ENCODE data around the gene SRGAP3.

Gene SRGAP3

GRCh38 chr3:9040996-9041395 lies 208.4 kb downstream of the SRGAP3 start:
- DNase-seq: no peak

- DNase-seq: no peak
Observed at GRCh38 chr3:9037144-9037711, 212.2 kb downstream of the SRGAP3 start.

DNA sequence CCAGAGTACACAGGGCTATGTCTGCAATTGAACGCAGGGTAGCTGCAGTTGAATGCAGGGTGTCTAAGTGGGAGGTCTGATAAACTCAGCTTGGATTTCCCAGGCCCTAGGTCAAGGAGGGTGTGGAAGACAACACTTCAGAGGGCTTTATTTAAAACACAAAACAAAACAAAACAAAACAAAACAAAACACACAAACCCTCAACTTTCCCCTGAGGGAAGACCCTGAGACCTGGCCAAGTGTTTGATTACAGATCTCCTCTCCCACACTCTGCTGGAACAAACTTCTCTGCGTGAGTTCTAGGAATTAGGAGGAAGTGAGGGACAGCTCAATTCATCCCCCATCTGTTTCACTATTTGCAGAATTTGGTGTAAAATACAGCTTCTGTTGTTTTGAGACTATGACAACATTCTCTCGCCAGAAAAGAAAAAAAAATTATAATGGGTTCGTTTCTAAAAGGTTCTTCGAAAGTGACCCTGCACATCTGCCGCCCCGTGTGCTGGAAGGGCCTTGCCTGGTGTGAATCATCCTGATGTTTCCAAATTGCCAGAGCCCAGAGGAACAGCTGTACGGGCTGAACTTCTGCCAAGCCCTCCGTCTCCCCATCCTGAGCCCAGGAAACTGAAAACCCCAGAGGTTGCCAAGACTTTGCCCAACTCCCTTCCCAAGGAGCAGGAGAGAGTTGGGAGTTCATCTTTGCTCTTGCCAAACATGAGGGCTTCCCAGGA lies 212.9 kb downstream of the SRGAP3 start:
- no peak for DNase-seq

DNA sequence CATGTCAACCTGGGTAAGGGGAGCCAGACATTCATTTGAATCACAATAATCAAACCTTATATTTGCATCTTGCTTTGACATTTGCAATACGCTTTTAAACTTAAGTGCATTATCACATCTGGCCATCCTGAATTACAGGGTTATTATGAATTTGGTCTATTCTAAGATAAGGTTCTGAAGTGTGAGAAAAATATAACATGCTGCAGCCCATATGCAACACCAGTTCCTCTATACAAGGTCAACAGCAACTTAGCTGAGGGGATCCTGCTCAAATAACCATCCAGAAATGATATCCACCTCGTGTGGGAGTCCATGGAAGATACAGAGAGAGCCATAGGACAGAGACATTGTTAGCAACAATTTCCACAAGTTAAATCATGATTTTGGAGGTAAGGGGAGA lies 213.5 kb downstream of the SRGAP3 start:
- no peak for DNase-seq

- DNase-seq: no peak
Observed at GRCh38 chr3:9035473-9035872, 214.0 kb downstream of the SRGAP3 start.

GRCh38 chr3:9033867-9034266 lies 215.6 kb downstream of the SRGAP3 start:
- no peak for DNase-seq

DNA sequence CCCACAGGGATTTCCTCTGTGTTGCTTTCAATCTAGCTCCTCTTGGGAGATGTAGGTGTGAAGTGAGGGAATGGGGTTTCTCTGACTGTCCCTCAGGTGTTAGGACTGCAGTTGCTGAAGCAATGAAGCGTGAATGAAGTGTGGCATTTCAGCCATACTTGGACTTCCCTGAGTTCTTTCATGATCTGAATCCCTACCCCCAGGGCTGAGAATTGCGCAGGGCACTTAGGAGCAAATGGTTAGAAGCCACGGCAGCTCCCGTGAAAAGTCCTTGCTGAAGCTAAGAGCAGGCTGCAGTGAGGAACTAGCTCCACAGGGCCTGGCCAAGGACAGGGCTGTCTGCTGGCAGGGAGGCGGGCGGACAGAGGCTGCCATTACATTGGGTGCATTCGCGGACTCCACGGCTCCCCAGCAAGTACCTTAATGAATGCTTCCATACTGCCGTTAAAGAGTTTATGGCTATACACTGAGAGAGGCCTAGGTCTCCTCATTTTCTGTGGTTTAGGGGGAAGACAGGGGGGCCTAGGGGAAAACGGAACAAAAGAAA lies 217.1 kb downstream of the SRGAP3 start:
- DNase-seq: no peak

GRCh38 chr3:9030034-9030433 lies 219.4 kb downstream of the SRGAP3 start:
- DNase-seq: no peak

DNA sequence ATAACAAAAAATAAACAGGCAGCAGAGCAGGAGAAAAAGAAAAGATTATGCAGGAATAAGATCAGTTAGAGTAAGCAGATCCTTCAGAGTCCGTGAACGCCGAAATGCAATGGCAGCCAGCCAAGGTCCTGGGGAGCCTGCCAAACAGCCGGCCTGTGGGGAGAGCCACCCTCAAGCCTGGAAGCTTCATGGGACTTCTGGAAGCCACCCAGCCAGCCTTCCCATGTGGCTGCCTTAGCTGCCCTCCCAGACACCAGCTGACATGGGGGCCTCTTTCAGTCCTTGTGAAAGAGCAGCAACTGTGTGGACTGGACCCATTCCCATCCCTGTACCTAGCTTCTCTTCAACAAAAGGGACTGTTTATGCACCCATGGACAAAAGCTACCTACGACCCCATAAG lies 221.3 kb downstream of the SRGAP3 start:
- DNase-seq: no peak

DNA sequence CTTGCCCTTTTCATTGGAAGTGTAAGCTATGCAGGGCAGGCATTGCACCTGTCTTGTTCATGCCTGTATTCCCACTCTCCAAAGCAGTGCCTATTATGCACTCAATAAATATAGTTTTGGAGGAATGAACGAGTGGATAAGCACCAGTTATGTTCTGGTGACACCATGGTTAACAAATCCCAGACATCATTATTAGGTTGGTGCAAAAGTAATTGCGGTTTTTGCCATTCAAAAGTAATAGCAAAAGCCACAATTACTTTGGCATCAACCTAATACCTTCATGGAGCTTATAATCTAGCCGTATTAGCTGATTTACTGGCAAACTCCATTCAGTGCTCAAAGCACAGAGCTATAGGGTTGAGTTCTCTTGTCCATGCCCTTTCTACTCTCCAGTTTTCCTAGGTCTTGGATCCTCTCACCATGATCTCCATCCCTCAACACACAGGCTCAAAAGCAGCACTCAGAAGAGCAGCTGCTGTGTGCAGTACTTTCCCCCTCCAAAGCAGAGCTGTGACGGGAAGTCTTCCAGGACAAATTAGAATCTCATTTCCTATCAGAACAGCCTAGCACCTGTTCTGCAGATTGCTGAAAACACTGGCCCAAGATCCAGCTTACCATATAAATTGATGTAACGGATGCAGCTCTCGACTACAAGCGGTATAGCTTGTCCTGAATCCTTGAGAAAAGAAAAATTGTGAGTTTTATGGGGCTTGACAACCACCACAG lies 223.0 kb downstream of the SRGAP3 start:
- no peak for DNase-seq

DNA sequence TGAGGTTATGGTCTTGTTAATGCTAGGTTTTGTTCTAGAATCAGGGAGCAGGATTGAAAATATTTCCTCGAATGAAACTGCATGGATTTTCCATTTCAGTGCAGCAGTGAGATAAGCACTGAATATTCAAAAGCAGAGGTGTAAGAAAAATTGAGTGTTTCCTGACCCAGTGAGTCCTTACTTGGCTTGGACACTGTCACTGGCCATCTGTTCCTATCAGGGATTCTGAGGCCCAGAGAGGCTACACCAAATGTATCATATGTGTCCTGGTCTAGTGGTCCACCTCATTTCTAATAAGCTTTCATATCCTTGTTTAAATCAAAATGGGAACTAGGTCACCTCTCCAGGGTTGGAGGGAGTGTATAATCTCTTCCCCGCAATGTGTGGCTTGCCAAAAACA lies 225.1 kb downstream of the SRGAP3 start:
- DNase-seq: no peak

GRCh38 chr3:9023226-9023590 lies 226.2 kb downstream of the SRGAP3 start:
- DNase-seq: no peak

- DNase-seq: no peak
Observed at GRCh38 chr3:9022305-9023225, 226.9 kb downstream of the SRGAP3 start.

DNA sequence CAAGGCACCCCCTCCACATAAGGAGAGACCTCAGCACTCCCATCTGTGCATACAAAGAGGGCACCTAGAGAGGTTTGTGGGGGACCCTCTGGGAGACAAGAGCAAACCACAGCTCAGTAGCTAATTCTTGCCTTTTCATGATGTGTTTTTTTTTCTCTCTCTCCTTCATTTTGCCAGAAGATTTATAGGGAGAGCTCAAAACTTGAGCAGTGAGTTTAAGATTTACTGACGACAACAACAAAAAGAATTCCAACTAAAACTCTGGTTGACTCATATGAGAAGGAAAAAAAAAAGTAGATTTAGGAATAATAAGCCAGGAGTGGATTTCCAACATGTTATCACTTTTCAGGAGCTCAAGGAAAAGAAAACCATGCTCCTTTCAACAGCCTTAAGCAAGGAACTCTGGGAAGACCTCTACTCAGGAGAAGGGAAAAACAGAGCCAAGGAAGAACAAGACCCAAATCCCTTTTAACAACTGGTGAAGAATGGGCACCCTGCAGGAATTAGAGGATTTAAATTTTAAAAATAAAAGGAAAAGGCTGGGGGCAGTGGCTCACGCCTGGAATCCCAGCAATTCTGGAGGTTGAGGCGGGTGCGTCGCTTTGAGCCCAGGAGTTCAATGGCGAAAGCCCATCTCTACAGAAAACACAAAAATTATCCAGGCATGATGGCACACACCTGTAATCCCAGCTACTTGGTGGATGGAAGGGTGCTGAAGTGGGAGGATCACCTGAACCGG lies 228.0 kb downstream of the SRGAP3 start:
- no peak for DNase-seq

DNA sequence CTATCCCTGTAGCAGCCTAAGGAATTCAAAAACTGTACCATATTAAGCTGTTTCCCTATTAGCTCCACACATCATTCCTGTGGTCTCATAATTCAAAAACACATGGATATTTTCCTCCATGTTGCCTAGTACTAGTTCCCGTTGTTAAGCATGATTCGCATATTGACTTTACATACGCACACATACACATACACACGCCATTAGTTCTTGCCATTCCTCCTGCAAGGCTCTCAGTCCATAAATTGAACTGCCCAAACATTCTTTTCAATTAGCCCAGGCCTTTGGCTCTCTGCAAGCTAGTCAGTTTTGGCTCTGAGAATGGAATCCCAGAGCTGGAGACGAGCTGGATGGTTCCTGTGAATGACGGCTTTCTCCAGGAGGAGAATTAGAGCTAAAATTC lies 229.0 kb downstream of the SRGAP3 start:
- DNase-seq: no peak

DNA sequence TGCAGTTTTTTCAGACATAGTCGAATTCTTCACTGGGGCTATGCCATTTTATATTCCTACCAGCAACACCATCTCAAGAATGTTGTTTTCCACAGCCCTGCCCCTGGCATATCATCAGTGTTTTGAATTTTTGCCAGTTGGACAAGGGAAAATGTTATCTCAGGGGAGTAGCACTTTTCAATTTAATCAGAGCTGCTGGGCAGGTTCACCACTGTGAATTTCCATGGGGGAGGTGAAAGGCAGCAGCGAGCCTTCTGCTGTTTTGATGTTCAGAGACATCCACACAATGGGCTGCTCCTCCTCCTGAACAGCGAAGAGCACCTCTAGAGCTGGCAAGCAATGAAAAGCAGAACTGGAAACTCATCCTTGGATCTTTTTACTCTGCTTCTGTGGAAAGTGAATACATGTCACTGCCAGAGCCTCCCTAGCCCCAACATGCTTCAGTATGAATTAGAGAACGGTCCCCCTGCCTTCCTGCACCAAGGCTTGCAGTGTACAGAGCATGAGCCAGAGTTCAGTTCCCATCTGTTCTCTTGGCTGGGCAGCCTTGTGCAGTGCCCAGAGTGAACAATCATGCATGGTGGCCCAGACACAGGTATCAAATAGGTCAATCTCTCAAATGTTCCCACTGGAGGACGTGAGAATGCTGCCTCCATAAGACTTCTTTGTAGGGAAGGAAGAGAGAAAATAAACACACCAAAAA lies 230.0 kb downstream of the SRGAP3 start:
- DNase-seq: no peak

GRCh38 chr3:9015250-9015649 lies 234.2 kb downstream of the SRGAP3 start:
- DNase-seq: no peak

- DNase-seq: no peak
Observed at GRCh38 chr3:9013782-9014563, 235.5 kb downstream of the SRGAP3 start.

DNA sequence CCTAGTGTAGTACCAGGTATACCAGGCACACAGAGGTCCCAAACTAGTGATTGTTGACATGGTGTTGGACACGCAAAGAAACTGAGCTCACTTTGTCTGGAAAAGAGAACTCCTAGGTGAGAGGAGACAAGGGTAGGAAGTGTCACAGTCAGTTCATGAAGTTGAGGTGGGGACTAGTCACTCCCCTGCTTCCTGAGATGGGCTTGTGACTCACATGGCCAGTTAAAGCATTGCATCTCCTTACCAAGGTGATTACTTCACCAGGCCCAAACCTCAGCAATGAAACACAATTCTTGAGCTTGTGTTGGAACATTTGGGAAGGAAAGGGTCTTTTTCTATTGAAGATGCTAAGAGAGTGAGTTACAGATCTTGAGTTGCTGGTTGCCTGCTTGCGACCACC lies 236.9 kb downstream of the SRGAP3 start:
- DNase-seq: no peak

DNA sequence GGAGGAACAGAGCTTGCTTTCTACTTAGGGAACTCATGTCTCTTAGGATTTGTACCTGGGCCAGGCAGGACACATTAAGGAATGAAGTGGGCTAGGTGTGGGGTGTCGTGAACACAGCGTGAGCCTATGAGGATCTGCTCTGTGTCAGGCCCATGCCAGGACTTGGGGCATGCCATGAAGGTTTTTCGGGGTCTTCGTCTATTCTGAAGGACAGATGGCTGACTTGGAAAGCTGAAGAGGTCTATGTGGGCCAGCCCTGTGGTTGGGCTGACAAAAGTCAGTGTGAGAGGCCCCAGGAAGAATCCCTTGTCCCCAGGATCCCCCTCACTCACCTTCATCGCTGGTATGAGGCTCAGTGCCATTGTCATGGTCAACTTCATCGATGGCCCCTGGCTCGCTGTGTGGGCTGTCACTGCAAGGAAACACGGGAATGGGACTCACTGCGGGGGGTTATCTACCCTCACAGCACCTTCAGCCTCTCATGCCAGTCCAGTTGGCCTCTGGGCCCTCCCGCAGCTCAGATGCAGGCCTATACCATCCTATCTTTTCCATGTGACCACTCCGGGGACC lies 239.4 kb downstream of the SRGAP3 start:
- no peak for DNase-seq

Measured in NCI-H1417 treated with DMSO at 0.1 percent for 48 hours (cell line).